Fibroblast of skin of left biceps (primary cell): ENCODE results near the gene FBXO47.
"Not testable (repeated sequence)": the region's sequence is repeated elsewhere in the genome, so short reads cannot be mapped to it uniquely, and the experiment has no call there.

Source experiments
- DNase-seq, 2 experiments: peaks; one replicate each; pipeline ENCODE4 v3.0.0-alpha.2; 2013; ENCODE audit warnings: low read depth in 2 of 2

The FBXO47 gene

DNA sequence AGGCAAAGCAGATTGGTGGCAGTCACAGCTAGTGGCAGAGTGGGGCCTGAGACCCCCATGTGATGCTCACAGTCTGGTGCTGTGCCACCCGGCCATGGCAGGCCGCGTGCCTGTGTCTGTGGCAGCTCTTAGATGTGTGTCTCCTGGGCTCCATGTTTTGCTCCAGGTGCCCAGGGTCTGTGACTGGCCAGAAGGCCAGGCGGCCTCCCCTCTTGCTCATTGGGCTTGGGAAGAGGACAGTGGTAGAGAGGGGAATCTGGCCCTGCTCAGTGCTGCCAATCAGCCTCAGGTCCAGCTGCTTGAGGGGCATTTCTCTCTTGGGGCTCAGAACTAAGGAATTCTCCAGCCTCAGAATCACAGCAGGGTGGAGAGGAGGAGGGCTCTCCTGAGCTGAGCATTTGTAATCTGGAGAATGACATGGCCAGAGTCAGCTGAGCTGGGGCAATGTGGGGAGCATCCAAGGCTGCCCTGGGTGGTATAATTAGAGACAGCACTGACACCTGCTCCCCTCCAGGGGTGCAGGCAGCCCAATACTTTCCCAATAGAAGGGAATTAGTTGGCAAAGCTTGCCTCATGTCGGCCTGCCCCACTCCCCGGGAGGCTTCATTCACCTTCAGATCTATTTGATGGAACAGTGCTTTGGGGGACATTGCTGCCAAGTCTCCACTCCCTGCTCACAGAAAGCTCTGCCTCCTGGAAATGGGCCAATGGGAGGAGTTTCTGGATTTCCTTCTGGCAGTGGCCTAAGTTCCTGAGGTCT is 44.5 kb downstream of the FBXO47 start:
- DNase-seq = peak; percentile 42 to 49

DNA sequence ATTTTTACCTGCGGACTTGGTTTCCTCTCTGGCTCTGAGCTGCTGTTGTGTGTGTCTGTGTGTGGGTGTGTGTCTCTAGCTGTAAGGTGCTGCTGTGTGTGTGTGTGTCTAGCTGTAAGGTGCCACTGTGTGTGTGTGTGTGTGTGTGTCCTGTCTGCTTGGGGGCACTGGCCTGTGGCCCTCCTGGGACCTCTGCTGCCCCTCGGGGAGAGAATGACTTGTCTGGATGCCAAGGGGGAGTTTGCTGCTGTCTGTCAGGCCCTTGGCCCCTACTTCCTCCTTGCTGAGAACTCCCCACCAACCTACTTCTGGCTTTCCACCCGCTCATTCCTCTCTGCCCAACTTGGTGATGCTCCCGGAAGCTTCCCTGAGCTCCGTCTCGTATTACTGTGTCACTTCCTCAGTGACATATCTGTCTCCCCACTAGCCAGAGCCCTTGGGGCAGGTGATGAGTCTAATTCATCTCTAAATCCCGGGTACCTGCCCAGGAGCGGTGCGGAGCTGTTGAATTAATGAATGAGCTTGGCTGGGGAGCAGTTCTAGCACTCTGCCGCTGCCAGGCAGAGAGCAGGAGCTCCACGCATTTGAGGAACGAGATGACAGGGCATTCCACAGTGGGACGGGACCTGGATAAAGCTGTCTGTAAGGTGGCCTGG is 45.3 kb downstream of the FBXO47 start:
- no peak for DNase-seq

- DNase-seq = no peak
Observed at GRCh38 chr17:38920374-38921291, 46.6 kb downstream of the FBXO47 start.

DNA sequence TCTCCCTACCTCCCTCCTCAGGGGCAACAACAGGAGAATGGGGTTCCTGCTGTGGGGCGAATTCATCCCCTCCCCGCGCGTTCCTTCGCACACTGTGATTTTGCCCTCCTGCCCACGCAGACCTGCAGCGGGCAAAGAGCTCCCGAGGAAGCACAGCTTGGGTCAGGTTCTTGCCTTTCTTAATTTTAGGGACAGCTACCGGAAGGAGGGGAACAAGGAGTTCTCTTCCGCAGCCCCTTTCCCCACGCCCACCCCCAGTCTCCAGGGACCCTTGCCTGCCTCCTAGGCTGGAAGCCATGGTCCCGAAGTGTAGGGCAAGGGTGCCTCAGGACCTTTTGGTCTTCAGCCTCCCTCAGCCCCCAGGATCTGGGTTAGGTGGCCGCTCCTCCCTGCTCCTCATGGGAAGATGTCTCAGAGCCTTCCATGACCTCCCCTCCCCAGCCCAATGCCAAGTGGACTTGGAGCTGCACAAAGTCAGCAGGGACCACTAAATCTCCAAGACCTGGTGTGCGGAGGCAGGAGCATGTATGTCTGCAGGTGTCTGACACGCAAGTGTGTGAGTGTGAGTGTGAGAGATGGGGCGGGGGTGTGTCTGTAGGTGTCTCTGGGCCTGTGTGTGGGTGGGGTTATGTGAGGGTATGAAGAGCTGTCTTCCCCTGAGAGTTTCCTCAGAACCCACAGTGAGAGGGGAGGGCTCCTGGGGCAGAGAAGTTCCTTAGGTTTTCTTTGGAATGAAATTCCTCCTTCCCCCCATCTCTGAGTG is 47.7 kb downstream of the FBXO47 start:
- DNase-seq = no peak

GRCh38 chr17:38918916-38919315 is 48.3 kb downstream of the FBXO47 start:
- no peak for DNase-seq

DNA sequence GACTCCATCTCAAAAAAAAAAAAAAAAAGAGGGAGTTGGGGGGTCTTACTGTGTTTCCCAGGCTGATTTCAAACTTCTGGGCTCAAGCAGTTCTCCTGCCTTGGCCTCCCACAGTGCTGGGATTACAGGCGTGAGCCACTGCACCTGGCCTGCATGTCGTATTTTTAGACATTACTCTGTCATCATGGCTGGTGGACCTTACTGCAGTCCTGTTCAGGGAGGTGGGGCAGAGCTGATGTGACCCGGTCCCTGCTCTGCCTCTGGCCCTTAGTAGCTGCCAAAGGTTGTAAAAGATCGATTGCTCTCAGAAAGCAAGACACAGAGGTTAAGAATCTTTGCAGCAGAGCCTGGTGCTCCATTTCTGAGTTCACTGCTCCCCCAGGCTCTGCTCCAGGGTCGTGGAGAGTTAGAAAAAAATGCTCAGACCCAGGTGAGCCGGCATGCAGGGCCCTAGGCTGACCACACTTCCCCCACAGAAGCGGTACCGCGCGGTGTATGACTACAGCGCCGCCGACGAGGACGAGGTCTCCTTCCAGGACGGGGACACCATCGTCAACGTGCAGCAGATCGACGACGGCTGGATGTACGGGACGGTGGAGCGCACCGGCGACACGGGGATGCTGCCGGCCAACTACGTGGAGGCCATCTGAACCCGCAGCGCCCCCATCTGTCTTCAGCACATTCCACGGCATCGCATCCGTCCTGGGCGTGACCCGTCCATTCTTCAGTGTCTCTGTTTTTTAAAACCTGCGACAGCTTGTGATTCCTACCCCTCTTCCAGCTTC is 48.9 kb downstream of the FBXO47 start:
- DNase-seq = no peak

GRCh38 chr17:38917259-38917658 is 49.9 kb downstream of the FBXO47 start:
- no peak for DNase-seq

- DNase-seq = no peak
Observed at GRCh38 chr17:38916771-38917170, 50.4 kb downstream of the FBXO47 start.

DNA sequence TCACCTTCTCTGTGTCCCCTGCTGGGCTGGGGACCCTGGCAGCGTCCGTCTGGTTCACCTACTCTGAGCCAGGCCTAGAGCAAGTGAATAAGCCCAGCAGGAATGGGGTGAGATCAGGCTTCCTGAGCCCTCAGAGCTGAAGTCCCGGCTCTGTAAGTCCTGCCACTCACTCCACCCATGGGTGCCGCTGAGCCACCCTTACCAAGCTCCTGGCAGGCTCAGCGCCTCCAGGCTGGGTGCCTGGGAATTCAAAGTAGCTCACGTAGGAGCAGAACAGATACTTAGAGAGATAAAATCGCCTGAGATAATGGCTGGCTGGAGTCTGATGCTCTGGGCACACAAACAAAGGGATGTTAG is 51.6 kb downstream of the FBXO47 start:
- no peak for DNase-seq

- no peak for DNase-seq
Observed at GRCh38 chr17:38914741-38915638, 52.2 kb downstream of the FBXO47 start.

GRCh38 chr17:38912221-38912813 is 54.9 kb downstream of the FBXO47 start:
- DNase-seq = no peak

- DNase-seq = not testable (repeated sequence)
Observed at GRCh38 chr17:38911731-38912081, 55.5 kb downstream of the FBXO47 start.

GRCh38 chr17:38911081-38911730 is 56.0 kb downstream of the FBXO47 start:
- no peak for DNase-seq

DNA sequence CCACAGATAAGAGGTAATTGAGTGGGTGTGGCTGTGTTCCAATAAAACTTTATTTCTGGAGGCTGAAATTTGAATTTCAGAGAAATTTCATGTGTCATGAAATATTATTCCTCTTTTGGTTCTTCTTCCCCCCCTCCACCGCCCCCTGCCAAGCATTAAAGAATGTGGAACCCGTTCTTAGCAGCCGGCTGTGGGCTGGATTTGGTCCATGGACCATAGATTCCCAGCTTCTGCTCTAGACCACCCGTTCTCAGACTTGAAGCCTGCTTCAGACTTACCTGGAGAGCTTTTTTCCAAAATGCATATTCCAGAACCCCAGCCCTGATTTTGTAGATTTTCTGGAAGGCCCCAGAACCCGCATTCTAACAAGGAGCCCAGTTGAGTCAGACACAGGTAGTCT is 56.9 kb downstream of the FBXO47 start:
- DNase-seq = no peak

- no peak for DNase-seq
Observed at GRCh38 chr17:38908676-38909181, 58.5 kb downstream of the FBXO47 start.

DNA sequence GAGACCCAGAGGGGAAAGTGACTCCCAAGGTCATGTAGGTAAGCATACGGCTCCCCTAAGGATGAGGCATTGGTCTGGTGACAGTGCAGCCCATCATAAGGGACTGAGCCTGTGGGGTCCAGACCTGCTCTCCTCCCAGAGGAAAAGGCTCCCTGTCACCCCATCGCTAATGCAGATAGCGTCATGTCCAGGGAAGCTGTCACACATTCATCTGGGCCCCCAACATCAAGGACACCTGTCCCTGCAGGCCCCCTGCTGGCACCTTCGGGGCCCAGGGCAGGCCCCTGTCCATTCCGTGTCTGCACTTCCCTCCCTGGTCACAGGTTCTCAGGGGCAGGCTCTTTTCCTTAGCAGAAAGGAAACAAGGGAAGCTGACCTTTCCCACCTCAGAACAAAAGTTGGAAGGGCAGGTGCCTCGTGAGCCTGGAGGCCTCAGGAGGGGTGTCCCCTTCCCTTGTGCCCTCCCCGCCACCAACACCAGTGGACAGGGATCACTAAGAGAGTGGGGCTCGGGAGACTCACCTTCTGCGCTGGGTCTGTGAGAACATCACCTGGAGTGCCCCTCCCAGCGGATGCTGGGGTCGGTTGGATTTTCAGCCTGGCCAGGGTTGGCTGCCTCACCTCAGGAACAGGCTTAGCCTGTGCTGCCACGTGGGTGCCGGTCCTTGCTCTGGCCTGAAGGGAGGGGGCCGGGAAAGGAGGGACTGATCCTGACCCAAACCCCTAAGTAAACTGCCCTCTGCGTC is 59.1 kb downstream of the FBXO47 start:
- no peak for DNase-seq

DNA sequence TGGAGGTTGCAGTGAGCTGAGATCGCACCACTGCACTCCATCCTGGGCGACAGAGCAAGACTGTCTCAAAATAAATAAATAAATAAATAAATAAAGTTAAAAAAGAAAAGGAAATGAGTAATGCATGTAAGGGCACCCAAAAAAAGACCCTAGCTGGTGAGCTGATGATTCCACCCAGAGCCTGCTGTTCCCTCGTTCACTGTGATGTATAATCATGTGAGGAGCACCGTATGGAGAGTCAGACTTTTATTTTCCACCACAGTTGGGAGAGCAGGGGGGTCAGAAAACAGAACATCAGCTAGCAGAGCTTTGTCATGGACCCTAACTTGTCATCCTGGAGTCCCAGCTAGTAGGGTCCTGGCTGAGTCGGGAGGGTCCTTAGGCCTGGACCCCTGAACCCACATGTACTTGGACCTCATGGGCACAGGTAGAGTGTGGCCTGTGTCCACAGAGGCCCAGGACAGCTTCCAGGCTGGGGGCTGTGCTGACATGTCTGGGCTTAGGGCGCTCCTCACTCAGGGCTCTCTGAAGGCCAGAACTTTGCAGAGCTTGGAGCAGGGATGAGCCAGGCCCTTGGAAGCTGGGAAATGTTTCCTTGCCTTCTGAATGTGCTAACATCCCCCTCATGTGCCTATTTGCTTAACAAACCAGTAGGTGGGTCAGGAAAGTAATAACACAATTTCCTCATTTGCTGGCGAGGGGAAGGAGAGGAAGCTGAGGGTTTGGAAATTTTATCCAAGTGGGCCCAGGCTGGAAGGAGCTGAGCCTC is 60.6 kb downstream of the FBXO47 start:
- no peak for DNase-seq
